HG02798 (cell line): ENCODE results near the gene LKAAEAR1.

Source experiments
- ATAC-seq: cut with Tn5 transposase; IDR thresholded peaks from one replicate; pipeline ENCODE4 v1.9.1; 2021; ENCODE audit warnings: mild to moderate bottlenecking; ENCODE audit not compliant: unreplicated experiment, poor library complexity

The LKAAEAR1 gene

DNA sequence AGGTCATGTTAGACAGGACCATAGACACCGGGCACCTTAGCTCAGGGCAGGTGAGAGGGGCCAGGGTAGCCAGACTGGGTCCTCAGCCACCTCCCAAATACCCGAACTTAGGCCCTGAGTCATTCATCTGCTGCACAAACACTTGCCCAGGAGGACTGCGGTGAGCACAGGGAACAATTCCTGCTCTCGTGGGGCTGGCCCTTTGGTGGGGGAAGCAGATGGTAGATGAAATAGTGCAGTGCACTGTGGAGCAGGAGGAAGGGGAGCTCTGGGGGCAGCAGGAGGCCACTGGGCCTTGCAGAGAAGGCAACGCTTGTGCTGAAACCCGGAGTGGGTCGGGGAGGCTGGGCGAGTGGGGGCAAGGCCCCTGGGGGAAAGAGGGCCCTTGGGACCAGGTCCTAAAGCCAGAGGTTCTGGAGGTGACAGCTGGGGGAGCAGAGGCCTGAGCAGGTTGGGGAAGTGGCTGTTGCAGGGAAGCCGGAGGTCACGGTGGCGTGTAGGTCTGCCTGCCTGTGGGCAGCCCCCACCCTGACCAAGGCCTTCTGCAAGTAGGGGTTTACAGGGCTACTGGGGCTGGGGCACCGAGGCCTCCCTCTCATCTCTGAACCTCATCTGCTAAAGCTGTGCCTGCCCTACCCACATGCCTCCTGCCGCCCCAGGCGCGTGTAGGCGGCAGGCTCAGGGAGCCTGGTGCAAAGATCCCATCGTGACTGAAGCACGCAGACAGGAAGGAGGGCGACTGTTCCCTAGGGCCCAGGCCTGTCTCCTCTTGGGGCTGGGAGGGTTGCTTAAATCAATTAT lies 27.8 kb upstream of the LKAAEAR1 start:
- no peak for ATAC-seq

DNA sequence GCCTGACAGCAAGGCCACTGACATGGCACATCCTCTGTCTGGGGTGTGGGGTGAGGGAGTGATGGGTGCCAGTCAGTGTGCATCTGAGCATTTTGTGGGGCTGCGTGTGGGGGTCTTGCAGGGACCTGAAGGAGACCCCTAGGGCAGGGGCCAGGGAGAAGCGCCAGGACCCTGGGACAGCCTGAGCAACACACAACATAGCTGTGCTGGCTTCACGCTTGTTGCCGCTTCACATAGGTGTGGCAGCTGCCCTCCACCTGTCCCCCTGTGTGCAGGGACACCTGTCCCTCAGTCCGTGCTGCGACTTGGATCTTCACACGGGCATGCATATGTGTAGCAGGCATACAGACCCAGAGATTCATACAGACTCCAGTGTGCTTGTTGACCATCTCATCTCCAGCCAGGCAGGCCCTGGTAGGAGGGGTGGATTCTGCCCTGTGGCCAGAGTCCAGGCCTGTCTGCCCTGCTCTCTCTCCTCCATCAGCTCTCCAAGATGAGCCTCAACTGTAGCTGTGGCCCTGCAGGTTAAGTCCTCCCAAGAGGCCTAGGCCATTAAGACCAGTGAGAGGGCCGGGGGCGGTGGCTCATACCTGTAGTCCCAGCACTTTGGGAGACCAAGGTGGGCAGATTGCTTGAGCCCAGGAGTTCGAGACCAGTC lies 26.3 kb upstream of the LKAAEAR1 start:
- no peak for ATAC-seq

DNA sequence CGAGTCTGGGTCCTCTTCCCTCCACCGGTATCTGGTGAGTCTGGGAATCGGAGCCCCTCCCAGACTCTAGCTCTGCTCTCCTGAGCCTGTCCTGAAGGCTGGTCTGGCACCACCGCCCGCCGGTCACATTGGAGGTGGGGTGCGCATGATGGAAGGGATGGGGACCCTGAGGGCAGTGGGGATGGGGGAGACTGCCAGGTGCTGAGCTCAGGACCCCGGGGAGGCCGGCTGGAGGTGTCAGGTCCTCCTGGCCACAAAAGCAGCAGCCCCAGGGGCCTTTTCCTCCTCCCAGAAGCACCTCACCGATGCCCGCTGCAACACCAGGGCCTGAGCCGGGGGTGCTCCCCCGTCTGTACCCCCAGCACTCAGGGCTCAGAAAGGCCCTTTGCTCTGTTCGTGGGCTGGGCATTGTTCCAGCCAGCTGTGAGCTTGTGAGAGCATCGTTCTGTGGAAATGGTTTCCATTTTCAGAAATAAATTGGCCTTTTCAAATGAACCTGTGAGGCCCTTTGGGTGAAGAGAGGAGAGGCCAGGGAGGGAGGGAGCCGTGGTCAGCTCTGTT lies 25.7 kb upstream of the LKAAEAR1 start:
- no peak for ATAC-seq

DNA sequence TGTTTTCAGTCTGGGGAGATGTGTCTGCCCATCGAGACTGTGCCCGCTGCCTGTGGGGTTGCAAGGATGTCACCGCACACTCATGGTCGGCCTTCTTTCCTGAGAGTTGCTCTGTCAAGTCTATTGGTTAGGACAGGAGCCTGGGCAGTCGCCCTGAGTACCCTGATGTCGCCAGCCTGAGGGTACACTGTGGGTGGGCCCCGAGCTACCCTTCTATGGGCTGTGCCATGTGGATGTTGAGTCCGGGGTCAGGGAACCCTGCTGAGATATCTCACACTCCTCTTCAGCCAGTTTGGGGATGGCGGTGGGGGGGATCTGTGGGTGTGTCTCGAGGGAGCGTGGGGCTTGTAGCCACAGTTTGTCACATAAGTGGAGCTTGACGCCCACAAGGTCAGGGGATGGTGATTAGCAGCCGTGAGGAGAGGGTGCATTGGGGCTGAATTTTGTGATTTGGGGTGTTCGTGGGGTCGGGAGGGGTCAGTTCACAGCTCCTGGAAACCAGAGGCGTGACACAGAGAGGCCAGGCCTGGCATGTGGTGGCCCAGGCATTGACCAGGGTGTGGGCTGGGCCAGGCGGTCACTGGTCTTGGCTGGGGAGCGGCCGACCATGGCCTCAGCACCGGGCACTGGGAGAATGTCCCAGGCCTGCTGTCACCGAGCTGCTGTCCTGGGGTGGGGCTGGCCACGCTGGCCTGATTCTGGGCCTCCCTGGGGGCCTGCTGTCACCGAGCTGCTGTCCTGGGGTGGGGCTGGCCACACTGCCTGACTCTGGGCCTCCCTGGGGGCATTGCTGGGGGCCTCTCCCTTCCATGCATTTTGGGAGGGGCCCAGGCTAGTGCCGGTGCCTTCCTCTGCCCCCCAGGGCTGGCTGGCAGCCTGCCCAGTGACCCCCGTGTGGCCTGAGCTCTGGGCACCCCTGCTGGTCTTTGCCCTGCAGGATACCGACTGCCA lies 24.8 kb upstream of the LKAAEAR1 start:
- ATAC-seq, result no peak

DNA sequence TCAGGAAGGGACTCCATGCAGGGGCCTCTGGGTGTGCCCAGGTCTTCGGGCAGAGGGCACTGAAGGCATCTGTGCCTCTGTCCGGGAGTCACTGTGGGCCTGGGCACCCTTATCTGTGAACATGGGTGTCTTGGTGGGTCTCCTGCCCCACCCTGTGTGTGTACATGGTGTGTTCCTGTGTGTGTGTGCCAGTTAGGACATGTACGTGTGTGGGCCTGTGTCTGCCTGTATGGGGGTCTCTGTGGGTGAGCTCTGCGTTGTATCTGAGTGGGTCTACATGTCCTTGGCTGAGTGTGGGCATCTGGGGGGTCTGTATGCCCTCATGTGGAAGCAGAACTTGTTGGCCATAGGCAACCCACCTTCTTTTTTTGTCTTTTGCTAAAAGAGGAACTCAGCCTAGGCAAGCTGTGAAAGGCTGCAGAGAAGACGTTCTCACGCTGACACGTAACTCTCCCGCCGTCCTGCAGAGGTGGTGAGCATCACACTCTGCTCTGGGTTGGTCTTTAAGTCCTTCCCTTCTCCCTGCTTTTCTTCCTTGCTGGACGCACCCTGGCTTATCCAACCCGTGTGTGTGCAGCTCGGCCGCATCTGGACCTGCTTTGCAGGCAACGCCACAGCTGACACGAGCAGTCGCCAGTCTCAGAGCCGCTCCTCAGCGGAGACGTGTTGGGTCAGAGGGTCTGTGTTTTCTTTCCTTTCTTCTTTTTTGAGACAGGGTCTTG lies 23.7 kb upstream of the LKAAEAR1 start:
- ATAC-seq, result no peak

DNA sequence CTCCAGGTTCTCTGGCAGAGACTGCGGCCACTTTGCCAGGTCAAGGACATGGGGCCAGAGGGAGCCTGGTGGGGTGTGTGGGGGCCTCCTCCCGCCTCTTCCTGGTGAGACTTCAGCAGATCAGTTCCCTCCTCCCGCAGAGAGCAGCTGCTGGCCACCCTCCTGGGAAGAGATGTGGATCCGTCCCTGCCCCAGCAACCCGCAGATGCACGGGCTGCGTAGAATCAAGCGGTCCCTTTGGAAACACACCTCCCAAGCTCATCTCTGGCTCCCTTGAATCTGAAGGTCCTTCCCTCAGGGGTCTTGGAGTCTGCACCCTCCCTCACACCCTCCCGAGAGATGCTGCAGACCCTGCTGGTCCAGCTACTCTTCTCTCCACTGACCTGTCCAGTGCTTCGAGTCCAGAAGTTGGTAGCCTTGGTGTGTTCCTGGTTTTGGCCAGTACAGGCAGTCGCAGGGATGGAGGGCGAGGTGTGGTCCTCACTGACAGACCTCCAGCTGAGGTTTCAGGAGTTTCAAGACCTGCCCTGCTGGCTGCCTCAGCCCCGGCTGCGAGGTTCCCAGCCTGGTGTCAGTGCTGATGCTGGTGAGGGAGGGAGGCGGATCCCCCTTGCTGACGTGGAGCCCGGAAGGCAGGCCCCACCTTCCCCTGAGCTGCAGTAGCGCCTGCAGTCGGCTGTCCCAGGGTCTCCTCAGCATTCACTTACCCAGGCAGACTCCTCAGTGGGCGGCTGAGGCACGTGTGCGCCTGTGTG lies 23.0 kb upstream of the LKAAEAR1 start, which contains the start of gene NPBWR2:
NPBWR2 (minus strand) TSS at position 585 of the 755 bp plus-strand sequence. CDS start 734 bp downstream, outside the sequence.
- no peak for ATAC-seq

DNA sequence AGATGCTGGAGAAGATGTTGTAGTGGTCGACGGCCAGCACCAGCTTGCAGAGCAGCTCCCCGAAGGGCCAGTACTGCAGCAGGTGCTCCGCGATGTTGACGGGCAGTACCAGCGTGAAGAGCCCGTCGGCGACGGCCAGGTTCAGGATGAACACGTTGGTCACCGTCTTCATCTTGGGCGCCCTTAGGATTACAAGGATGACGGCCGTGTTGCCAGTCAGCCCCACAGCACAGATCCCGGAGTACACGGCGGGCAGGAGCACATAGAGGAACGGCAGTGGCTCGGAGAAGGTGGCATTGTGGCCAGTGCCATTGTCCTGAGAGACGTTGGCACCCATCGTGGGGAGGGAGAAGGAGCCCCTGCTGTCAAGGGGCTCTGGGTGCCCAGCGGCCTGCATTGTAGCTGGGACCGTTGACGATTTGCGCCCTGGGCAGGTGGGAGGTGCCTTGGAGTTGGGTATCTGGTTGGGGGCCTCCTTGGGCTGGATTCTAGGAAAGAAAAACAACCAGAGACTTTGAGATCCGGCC lies 22.3 kb upstream of the LKAAEAR1 start:
- no peak for ATAC-seq

DNA sequence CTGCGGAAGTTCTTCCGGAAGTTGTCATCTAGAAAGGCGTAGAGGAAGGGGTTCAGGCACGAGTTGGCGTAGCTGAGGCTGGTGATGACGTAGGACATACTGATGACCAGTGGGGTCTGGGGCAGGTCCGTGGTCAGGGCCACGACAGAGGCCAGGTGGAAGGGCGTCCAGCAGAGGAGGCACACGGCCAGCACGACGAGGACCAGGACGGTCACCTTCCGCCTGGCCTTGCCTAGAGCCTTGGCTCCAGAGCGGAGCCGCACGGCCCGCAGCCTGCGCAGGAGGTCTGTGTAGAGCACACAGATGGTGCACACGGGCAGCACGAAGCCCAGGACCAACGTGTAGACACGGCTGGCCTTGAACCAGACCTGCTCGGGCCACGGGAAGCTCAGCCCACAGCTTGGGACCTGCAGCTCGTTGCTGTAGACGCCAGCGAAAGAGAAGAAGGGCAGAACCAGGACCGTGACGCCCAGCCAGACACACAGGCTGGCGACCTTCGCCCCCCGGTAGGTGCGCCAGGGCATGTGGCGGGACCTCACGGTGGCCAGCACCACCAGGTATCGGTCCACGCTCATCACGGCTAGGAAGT lies 21.7 kb upstream of the LKAAEAR1 start:
- ATAC-seq, result no peak

DNA sequence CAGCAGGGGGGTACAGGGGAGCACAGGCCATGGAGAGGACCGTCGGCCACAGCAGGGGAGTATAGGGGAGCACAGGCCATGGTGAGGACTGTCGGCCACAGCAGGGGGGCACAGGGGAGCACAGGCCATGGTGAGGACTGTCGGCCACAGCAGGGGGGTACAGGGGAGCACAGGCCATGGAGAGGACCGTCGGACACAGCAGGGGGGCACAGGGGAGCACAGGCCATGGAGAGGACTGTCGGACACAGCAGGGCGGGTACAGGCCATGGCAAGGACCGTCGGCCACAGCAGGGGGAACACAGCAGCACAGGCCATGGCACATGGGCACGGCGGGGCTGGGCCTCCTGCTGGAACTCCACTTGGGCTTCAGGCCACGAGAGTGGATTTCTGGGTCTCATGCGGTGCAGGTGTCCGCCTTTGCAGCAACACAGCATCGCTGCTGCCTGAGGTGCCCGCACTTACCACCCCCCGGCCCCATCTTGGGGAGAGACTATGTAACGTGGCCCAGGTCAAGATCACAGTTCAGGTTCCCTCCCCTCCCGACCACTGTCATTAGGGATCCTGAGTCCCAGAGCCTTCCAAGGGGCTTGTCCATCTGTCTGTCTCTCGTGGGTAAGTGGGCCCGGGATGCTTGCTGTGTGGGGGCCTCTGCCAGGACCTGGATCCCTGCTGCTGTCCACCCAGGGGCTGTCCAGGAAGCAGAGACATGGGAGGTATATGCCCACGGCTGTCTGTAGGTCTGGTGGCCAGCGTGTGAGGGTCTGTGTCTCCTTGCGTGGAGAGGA lies 20.7 kb upstream of the LKAAEAR1 start:
- ATAC-seq, result no peak

DNA sequence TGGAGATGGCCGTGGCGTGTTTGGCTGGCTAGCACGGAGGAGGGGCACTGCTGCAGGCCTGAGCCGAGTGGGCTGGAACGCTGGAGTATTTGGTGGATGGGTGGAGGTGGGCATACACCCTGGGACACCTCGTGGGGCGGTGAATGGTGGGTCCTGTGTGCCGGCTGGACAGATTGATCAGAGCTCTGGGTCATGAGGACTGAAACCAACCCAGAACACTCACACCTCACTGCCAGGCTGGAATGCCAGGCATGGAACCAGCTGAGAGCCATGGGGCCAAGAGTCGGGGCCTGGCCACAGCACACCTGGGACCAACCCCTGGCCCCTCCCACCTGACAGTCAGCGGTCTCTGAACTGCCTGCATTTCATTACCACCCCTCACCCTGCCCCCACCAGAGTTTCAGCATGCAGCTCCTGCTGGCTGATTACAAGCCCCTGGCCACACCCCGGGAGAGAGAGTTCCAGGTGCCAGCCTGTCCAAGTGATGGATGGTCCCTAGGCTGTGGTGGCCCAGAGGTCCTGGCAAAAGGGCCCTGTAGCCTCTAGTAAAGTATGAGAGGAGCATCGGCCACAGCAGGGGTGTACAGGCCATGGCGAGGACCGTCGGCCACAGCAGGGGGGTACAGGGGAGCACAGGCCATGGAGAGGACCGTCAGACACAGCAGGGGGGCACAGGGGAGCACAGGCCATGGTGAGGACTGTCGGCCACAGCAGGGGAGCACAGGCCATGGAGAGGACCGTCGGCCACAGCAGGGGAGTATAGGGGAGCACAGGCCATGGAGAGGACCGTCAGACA lies 19.9 kb upstream of the LKAAEAR1 start:
- no peak for ATAC-seq

DNA sequence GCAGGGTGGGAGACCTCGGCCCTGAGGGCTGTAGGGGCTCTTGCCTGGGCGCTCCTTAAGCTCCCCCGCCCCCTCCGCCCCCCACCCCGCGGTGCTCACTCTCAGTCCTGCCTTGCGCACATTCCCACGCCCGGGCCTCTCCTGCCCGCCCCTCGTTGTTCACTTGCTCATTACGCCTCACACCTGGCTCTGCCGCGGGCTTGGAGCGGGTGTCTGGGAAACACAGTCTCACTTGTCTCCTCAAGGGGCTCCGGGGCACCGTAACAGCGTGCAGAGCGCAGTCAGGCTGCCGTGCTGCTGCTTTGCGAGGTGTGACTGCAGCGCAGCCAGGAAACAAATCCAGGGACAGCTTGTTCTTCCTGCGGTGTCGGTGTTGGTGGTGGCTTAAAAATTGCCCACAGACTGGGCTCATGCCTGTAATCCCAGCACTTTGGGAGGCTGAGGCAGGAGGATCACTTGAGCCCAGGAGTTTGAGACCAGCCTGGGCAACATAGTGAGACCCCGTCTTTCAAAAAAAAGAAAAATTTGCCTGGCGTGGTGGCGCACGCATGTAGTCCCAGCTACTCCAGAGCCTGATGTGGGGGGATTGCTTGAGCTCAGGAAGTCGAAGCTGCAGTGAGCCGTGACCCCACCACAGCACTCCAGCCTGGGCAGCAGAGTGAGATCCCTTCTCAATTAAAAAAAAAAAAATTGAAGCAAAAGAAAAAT lies 18.6 kb upstream of the LKAAEAR1 start:
- no peak for ATAC-seq

DNA sequence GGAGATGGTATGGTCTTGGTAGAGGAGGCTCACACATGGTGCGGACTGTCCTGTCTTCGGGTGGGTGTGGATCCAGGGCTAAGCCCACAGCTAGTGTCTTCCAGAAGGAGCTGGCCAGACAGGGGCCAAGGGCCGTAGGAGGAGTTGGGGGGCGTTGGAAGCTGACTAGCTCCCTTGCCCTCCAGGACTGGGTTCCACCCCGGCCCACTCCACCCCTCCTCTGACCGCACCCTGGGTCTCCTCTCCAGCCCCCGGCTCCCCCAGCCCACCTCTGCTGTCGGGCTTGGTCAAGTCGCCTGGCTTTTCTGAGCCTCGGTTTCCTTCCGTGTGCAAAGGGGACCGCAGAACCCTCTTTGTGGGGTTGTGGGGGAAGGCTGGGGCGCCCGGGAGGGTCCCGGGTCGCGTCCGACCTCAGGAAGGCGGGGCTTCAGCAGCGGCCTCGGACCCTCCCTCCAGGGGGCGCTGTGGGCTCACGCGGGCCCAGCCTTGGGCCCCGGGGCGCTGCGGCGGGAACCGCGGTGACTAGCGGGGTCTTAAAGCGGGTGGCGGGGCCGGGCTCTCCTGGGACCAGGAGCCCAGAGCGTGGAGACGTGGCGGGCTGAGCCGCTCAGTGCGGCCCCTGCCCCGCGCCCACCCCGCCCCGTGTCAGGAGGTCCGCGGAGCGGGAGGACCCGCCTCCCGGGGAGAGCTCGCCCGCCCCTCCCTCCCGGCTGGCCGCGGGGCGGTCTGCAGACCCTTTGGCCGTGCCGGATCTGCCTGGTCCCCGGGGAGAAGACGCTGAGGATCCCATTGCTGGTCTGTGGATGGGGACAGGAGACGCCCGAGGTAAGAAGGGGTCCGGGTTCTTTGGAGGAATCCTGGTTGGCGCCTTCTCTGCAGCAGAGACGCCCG lies 17.8 kb upstream of the LKAAEAR1 start:
- peak; percentile 49 for ATAC-seq

DNA sequence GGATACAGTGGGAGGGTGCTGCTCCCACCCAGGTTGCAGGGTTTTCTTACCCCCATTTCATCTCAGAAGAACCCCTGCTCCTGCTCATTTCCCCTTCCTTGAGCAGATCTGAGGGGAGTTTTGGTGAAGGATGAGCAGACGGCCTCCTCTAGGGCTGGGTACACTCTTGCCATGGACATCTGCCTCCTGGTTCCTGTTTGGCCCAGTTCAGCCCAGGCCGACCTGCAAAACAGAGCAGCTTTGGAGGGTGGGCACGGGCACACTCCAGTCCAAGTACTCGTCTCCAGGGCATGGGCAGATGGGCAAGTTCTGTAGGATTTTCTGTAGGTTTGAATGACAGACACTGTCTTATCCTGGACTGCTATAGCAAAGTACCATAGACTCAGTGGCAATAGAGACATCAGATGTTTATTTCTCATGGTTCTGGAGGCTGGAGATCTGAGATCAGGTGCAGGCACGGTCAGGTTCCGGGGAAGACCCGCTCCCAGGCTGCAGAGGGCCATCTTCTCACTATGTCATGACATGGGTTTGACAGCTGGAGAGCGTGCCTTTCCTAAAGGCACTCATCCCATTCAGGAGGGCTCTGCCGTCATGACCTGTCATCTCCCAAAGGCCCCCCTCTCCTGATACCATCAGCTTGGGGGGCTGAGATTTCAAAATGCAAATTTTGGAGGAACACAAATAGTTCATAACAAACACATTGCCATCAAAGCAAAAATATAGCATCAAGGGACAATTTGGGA lies 16.9 kb upstream of the LKAAEAR1 start:
- no peak for ATAC-seq

DNA sequence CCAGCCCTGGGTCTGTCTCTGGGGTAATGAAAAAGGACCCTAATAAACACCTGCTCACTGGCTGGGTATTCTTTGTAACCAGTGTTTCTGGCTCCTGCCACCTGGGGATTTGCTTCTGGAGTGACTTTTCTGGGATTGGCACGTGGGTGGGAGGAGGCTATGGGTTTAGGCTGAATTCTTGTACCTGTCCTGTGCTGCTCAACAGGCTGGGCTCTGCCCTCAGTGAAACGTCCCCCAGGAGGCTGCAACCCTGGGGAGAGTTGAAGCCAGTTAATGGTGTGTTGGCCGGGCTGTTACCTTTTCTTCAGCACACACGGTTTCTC lies 16.3 kb upstream of the LKAAEAR1 start:
- no peak for ATAC-seq
